WI38 (cell line): ENCODE results near the gene PTOV1.

Experiments used
- H3K4me3 ChIP-seq: 2 replicates; pipeline ENCODE4 v1.5.1; 2011; ENCODE audit warnings: low read depth, mild to moderate bottlenecking, control low read depth, low read length
- TF ChIP-seq, protein P1 (sequence below): IDR thresholded peaks from 2 replicates; pipeline ENCODE4 v1.5.1; 2012; ENCODE audit warnings: low read depth, mild to moderate bottlenecking, control low read depth, low read length

Gene PTOV1

DNA sequence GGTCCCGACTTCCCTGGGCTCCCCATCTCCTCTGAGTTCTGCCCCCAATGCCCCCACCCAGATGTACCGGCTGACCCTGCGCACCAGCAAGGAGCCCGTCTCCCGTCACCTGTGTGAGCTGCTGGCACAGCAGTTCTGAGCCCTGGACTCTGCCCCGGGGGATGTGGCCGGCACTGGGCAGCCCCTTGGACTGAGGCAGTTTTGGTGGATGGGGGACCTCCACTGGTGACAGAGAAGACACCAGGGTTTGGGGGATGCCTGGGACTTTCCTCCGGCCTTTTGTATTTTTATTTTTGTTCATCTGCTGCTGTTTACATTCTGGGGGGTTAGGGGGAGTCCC is 44.4 kb upstream of the PTOV1 start:
- TF ChIP-seq, protein P1, sequence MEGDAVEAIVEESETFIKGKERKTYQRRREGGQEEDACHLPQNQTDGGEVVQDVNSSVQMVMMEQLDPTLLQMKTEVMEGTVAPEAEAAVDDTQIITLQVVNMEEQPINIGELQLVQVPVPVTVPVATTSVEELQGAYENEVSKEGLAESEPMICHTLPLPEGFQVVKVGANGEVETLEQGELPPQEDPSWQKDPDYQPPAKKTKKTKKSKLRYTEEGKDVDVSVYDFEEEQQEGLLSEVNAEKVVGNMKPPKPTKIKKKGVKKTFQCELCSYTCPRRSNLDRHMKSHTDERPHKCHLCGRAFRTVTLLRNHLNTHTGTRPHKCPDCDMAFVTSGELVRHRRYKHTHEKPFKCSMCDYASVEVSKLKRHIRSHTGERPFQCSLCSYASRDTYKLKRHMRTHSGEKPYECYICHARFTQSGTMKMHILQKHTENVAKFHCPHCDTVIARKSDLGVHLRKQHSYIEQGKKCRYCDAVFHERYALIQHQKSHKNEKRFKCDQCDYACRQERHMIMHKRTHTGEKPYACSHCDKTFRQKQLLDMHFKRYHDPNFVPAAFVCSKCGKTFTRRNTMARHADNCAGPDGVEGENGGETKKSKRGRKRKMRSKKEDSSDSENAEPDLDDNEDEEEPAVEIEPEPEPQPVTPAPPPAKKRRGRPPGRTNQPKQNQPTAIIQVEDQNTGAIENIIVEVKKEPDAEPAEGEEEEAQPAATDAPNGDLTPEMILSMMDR = no peak
- H3K4me3 ChIP-seq = no peak overlapping the region

- TF ChIP-seq, protein P1 = no peak
- H3K4me3 ChIP-seq = no peak overlapping the region
These were observed 43.7 kb upstream of the PTOV1 start for GRCh38 chr19:49807058-49807903.

DNA sequence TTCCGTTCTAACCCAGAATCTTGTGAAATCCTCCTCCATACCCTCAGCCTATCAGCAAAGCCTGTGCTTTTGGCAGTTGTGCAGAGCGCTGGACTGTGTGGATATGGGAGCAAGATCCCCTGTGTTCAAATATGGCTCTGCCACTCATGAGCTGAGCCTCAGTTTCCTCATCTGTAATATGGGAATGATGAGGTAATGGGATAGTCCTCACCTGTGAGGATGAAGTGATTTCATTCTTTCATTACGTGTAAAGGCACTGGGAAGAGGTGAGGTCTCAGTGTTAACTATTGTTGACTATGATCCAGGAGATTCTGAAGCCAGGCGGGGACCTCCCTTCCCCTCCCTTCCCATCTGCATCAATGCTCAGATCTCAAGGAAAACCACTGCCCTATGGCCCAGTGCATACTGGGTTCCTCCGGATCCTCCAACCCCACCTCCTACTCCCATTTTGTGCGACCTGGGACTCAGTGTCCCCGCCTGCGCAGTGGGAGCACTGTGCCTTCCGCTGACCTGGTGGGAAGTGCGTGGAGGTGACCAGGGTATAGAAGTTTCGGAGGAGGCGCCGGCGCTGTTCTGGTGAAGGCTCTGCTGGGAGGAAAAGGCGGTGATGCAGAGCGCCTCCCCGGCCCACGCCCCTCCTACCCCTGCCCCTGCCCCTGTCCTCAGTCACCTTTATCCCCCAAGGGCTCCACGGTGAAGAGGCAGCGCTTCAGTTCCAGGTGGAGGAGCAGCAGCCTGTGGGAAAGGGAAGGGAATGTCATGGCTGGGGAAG is 42.9 kb upstream of the PTOV1 start:
- TF ChIP-seq, protein P1 = no peak
- H3K4me3 ChIP-seq = no peak overlapping the region

DNA sequence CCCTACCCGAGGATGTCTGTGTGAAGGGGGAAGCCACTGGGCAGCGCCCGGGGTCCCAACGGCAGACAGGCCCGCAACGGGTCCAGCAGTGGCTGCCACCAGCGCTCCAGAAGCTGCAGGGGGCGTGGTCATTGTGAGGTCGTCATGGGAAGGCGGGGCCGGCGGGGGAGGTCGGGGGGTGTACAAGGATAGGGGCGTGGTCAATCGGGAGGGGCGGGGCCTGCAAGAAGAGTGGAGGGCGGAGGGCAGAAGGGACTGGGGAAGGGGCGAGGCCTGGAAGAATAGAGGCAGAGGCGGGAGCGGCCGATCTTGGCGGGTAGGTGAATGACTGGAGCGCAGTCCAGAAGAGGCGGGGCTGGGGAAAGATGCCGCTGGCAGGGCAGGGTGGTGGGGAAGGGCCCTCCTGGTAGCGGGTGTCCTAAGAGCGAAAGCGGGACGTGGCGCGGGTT is 42.2 kb upstream of the PTOV1 start:
- TF ChIP-seq, protein P1 = no peak
- H3K4me3 ChIP-seq = peak overlapping the region; percentile 69

- TF ChIP-seq, protein P1 = no peak
- H3K4me3 ChIP-seq = peak overlapping the region; percentile 69
These were observed 41.6 kb upstream of the PTOV1 start for GRCh38 chr19:49809160-49809940.

DNA sequence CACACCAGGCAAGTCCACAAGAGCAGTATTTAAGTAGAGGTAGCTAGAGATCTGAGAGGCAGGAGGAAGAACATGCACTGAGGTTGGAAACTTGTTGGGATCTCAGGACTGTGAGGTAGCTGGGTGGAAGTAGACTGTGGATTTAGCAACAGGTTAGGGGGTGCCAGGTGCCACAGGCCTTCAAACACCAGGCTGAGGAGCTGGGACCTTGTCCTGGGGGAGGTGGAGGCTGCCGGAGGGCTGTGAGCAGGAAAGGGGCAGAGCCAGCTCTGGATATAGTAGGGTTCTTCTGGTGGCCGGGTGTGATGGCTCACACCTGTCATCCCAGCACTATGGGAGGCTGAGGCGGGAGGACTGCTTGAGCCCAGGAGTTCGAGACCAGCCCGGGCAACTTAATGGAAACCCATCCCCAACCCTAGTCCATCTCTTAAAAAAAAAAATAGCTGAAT is 41.0 kb upstream of the PTOV1 start:
- no peak overlapping the region for H3K4me3 ChIP-seq
- TF ChIP-seq, protein P1 = no peak
